SK-N-SH (cell line): ENCODE results near the gene HSD11B1. TPM values are rescaled to one million over a fixed set of nuclear protein-coding genes. Genes with fewer than 3 reads are reported as not detected.

Experiments
- CTCF ChIA-PET: fragments of 300-600, 350-600 bp; formaldehyde crosslinking; extraction: SDS; loops from one replicate; lab custom pipeline; 2021; lab: Yijun Ruan, JAX
- POLR2A ChIA-PET: fragments of 350-600 bp; sonication (Branson Sonifier 250); formaldehyde crosslinking; extraction: SDS; loops from one replicate; lab custom pipeline; 2020; ENCODE audit warnings: antibody characterized with exemption, inconsistent platforms; lab: Yijun Ruan, JAX
- DNase-seq: peaks from one replicate; pipeline ENCODE4 v3.0.0; 2012
- H2AFZ ChIP-seq: fragments of 200-600 bp; sonication (generic); 2 replicates; pipeline ENCODE4 v1.8.1; 2016; ENCODE audit warnings: antibody characterized with exemption, mild to moderate bottlenecking, low read depth
- H3F3A ChIP-seq: fragments of 200-600 bp; sonication (generic); replicated peaks from 2 replicates; pipeline ENCODE3; 2016; ENCODE audit warnings: antibody characterized with exemption, mild to moderate bottlenecking; ENCODE audit not compliant: insufficient read depth
- H3K27ac ChIP-seq, 2 experiments: fragments of 200-500 bp in 1 of 2; fragments of 200-600 bp in 1 of 2; sonication (Bioruptor generic) in 1 of 2; sonication (generic), shearing (Covaris generic) in 1 of 2; 2 replicates each; pipeline versions ENCODE4 v1.5.1 to v1.6.1; 2014 to 2016; ENCODE audit warnings: low read depth in 2 of 2, inconsistent platforms in 1 of 2, low read length in 1 of 2, mild to moderate bottlenecking in 1 of 2, mixed read lengths in 1 of 2
- H3K27me3 ChIP-seq: fragments of 200-600 bp; sonication (generic), shearing (Covaris generic); 2 replicates; pipeline ENCODE4 v1.6.1; 2016; ENCODE audit warnings: mixed run types; ENCODE audit not compliant: insufficient read depth
- H3K36me3 ChIP-seq, 2 experiments: fragments of 200-500 bp in 1 of 2; fragments of 200-600 bp in 1 of 2; sonication (Bioruptor generic) in 1 of 2; sonication (generic) in 1 of 2; replicated peaks in 1 of 2; 2 replicates each; pipeline versions ENCODE3 to v1.5.1; 2014 to 2016; ENCODE audit warnings: low read length in 1 of 2, mild to moderate bottlenecking in 1 of 2; ENCODE audit not compliant: insufficient read depth in 2 of 2, control insufficient read depth in 1 of 2
- H3K4me1 ChIP-seq, 2 experiments: fragments of 200-500 bp in 1 of 2; fragments of 200-600 bp in 1 of 2; sonication (Bioruptor generic) in 1 of 2; sonication (generic), shearing (Covaris generic) in 1 of 2; 2 replicates each; pipeline versions ENCODE4 v1.5.1 to v1.6.1; 2014 to 2016; ENCODE audit warnings: low read depth in 1 of 2, low read length in 1 of 2, mixed run types in 1 of 2; ENCODE audit not compliant: insufficient read depth in 2 of 2, control insufficient read depth in 1 of 2
- H3K4me2 ChIP-seq: fragments of 200-600 bp; sonication (generic), shearing (Covaris generic); 2 replicates; pipeline ENCODE4 v1.6.1; 2017; ENCODE audit warnings: mixed run types
- H3K4me3 ChIP-seq, 2 experiments: fragments of 200-500 bp in 1 of 2; fragments of 200-600 bp in 1 of 2; sonication (Bioruptor generic) in 1 of 2; sonication (generic), shearing (Covaris generic) in 1 of 2; 2 replicates each; pipeline versions ENCODE4 v1.5.1 to v1.8.1; 2014 to 2016; ENCODE audit warnings: low read depth in 2 of 2, inconsistent platforms in 1 of 2, low read length in 1 of 2, mild to moderate bottlenecking in 1 of 2, mixed read lengths in 1 of 2, moderate library complexity in 1 of 2
- H3K79me2 ChIP-seq: fragments of 200-600 bp; sonication (generic); 2 replicates; pipeline ENCODE4 v1.8.1; 2017; ENCODE audit warnings: mild to moderate bottlenecking; ENCODE audit not compliant: insufficient read depth
- H3K9ac ChIP-seq: fragments of 200-600 bp; sonication (generic); 2 replicates; pipeline ENCODE4 v1.6.1; 2017; ENCODE audit warnings: mixed run types
- H3K9me2 ChIP-seq: fragments of 200-600 bp; sonication (generic); 2 replicates; pipeline ENCODE4 v1.6.1; 2017; ENCODE audit warnings: mixed run types
- H3K9me3 ChIP-seq: fragments of 200-600 bp; sonication (generic); 2 replicates; pipeline ENCODE4 v1.6.1; 2017; ENCODE audit warnings: mixed run types, mild to moderate bottlenecking, moderate library complexity
- H4K20me1 ChIP-seq: fragments of 200-600 bp; sonication (generic); 2 replicates; pipeline ENCODE4 v1.6.1; 2017; ENCODE audit warnings: mild to moderate bottlenecking, mixed run types; ENCODE audit not compliant: insufficient read depth
- FOSL2 ChIP-seq: IDR thresholded peaks from 2 replicates; pipeline ENCODE4 v1.4.0; 2012; ENCODE audit warnings: low read depth, mild to moderate bottlenecking, moderate library complexity, borderline replicate concordance
- FOXJ3 ChIP-seq: sonication (generic); formaldehyde crosslinking; IDR thresholded peaks from 2 replicates; pipeline ENCODE4 v1.5.1; 2020; ENCODE audit warnings: mild to moderate bottlenecking, missing genetic modification reagents
- FOXM1 ChIP-seq: IDR thresholded peaks from 2 replicates; pipeline ENCODE4 v1.4.0; 2012; ENCODE audit warnings: low read depth, mild to moderate bottlenecking
- GATA2 ChIP-seq: sonication (generic); formaldehyde crosslinking; IDR thresholded peaks from 2 replicates; pipeline ENCODE4 v1.5.0; 2020; ENCODE audit warnings: mild to moderate bottlenecking, missing genetic modification reagents
- JUND ChIP-seq: IDR thresholded peaks from 2 replicates; pipeline ENCODE4 v1.4.0; 2012
- RAD21 ChIP-seq: IDR thresholded peaks from 2 replicates; pipeline ENCODE4 v1.6.1; 2012; ENCODE audit warnings: mild to moderate bottlenecking, low read length
- TCF12 ChIP-seq: IDR thresholded peaks from 2 replicates; pipeline ENCODE4 v1.4.0; 2012
- TEAD4 ChIP-seq: IDR thresholded peaks from 2 replicates; pipeline ENCODE4 v1.4.0; 2012; ENCODE audit warnings: mild to moderate bottlenecking, borderline replicate concordance; ENCODE audit not compliant: insufficient read depth
- YY1 ChIP-seq: IDR thresholded peaks from 2 replicates; pipeline ENCODE4 v1.4.0; 2012; ENCODE audit warnings: low read depth, mild to moderate bottlenecking
- WGBS: methylation state at CpG from one replicate; pipeline ENCODE4 v1.1.6; 2017; ENCODE audit warnings: low lambda C conversion rate; 5-methylcytosine and 5-hydroxymethylcytosine counted together
- polyA plus RNA-seq, 3 experiments: library from polyadenylated mRNA; depleted of rRNA; stranded (reverse); fragments of >200 nt; gene quantifications; 2 replicates each; pipeline ENCODE4 v1.2.3, GENCODE V29; 2012
- TF ChIP-seq, protein P1 (sequence below): fragments of 150-350 bp; IDR thresholded peaks from 2 replicates; pipeline ENCODE4 v1.6.1; 2016; ENCODE audit warnings: mild to moderate bottlenecking, low read depth, low read length
- TF ChIP-seq, protein P2 (sequence below): IDR thresholded peaks from 2 replicates; pipeline ENCODE4 v1.4.0; 2012; ENCODE audit warnings: low read depth, borderline replicate concordance
- TF ChIP-seq, protein P3 (sequence below): IDR thresholded peaks from 2 replicates; pipeline ENCODE4 v1.4.0; 2012; ENCODE audit warnings: low read depth, borderline replicate concordance
- TF ChIP-seq, protein P4 (sequence below): IDR thresholded peaks from 2 replicates; pipeline ENCODE4 v1.4.0; 2012; ENCODE audit warnings: low read depth

HSD11B1 gene
- polyA plus RNA-seq, 1 of the 3 experiments (the other 2 are of a cell fraction), result 0.23 TPM

DNA sequence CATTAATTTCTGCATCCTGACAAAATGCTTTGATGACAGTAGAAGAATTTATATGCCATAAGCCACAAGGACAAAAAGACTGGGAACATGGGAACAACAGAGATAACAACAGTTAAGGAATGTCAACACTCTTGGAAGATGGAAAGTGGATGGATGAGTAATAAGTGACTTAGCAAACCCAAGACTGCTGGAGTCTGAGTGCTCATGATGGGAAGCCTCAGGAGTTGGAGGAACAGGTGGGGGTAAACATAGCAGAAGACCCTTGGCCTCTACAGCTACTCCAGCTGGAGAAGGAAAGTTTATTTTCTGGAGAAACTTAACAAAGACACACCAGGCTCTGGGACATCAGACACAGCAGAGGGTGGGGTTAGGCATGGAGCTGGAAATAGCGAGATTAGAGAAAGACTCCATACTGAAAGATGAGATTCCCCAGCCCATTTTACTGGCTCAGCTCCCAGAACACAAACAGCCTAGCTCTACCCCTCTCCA, 15.9 kb upstream of the HSD11B1 start (continued):
- TF ChIP-seq, protein P1, sequence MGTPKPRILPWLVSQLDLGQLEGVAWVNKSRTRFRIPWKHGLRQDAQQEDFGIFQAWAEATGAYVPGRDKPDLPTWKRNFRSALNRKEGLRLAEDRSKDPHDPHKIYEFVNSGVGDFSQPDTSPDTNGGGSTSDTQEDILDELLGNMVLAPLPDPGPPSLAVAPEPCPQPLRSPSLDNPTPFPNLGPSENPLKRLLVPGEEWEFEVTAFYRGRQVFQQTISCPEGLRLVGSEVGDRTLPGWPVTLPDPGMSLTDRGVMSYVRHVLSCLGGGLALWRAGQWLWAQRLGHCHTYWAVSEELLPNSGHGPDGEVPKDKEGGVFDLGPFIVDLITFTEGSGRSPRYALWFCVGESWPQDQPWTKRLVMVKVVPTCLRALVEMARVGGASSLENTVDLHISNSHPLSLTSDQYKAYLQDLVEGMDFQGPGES, result no peak
- TF ChIP-seq GATA2 (CRISPR knock-in tag), result no peak
- TF ChIP-seq, protein P2, sequence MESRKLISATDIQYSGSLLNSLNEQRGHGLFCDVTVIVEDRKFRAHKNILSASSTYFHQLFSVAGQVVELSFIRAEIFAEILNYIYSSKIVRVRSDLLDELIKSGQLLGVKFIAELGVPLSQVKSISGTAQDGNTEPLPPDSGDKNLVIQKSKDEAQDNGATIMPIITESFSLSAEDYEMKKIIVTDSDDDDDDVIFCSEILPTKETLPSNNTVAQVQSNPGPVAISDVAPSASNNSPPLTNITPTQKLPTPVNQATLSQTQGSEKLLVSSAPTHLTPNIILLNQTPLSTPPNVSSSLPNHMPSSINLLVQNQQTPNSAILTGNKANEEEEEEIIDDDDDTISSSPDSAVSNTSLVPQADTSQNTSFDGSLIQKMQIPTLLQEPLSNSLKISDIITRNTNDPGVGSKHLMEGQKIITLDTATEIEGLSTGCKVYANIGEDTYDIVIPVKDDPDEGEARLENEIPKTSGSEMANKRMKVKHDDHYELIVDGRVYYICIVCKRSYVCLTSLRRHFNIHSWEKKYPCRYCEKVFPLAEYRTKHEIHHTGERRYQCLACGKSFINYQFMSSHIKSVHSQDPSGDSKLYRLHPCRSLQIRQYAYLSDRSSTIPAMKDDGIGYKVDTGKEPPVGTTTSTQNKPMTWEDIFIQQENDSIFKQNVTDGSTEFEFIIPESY, result peak; percentile 70; the same call in 1 of the 2 replicates
- TF ChIP-seq RAD21, result no peak
- no peak for TF ChIP-seq FOXJ3 (CRISPR knock-in tag)
- TF ChIP-seq JUND, result peak; percentile 96
- peak; percentile 79; the same call in 1 of the 2 replicates for TF ChIP-seq FOXM1
- TF ChIP-seq, protein P3, sequence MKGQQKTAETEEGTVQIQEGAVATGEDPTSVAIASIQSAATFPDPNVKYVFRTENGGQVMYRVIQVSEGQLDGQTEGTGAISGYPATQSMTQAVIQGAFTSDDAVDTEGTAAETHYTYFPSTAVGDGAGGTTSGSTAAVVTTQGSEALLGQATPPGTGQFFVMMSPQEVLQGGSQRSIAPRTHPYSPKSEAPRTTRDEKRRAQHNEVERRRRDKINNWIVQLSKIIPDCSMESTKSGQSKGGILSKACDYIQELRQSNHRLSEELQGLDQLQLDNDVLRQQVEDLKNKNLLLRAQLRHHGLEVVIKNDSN, result no peak
- TF ChIP-seq FOSL2, result peak; percentile 84
- no peak; the same call in 1 of the 2 replicates for TF ChIP-seq YY1
- TF ChIP-seq, protein P4, sequence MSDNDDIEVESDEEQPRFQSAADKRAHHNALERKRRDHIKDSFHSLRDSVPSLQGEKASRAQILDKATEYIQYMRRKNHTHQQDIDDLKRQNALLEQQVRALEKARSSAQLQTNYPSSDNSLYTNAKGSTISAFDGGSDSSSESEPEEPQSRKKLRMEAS, result 0 out of 2 replicates have a peak, but pooled peaks have one; percentile 37
- TF ChIP-seq TCF12, result peak; percentile 91

DNA sequence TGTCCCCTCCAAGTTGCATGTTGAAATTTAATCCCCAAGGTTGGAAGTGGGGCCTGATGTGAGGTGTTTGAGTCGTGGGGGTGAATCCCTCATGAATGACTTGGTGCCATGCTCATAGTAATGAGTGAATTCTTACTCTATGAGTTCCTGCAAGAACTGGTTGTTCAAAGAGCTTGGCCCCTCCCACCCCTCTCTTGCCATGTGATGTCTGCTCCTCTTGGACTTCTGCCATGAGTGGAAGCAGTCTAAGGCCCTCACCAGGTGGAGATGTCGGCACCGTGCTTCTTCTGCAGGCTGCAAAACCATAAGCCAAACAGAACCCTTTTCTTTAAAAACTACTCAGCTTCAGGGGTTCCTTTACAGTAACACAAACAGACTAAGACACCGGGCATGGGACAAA, 15.2 kb upstream of the HSD11B1 start:
- H3K4me1 ChIP-seq, result peaks cover 12 to 28% of the 10 kb centered on the region in 2 experiments
- H3K27me3 ChIP-seq, result no peaks in the 10 kb centered on the region
- no peak overlapping the region for H2AFZ ChIP-seq
- H3K79me2 ChIP-seq, result no peaks in the 10 kb centered on the region
- TF ChIP-seq RAD21 (no peak), TEAD4 (no peak)
- TF ChIP-seq, protein P3, result peak; percentile 48; the same call in 1 of the 2 replicates
- TF ChIP-seq, protein P4, result no peak
- H3F3A ChIP-seq, result peaks cover 26% of the 10 kb centered on the region
- no peaks in the 10 kb centered on the region for H4K20me1 ChIP-seq
- H3K4me3 ChIP-seq, result no peak overlapping the region
- ChIA-PET CTCF (interaction anchor here (1.3 to 5.9 kb wide), 4 partner anchors 14 to 120 kb away, joined by 5 to 42 read pairs (median 14); partner anchors contain the start of gene G0S2), POLR2A (interaction anchor here (1.7 kb wide), 1 partner anchor 108 kb away, joined by 5 read pairs; no protein-coding TSS in a partner anchor)
- DNase-seq, result no peak
- no peaks in the 10 kb centered on the region for H3K36me3 ChIP-seq
- H3K9me3 ChIP-seq, result no peaks in the 10 kb centered on the region
- H3K9me2 ChIP-seq, result no peaks in the 10 kb centered on the region
- no peak overlapping the region for H3K9ac ChIP-seq
- 77% methylated on average over 4 of the region's 4 CpGs for WGBS
- peak overlapping the region; percentile 79 to 85; a peak in 3 of 4 replicates for H3K27ac ChIP-seq
- H3K4me2 ChIP-seq, result peak overlapping the region; percentile 29; the same call in 1 of the 2 replicates
